Effector memory CD4-positive, alpha-beta T cell (primary cell): Measurements from ENCODE around the gene ZMIZ1.
"Not testable (repeated sequence)": the region's sequence is repeated elsewhere in the genome, so short reads cannot be mapped to it uniquely, and the experiment has no call there.

Experiments used
- DNase-seq, 3 donors: peaks; one replicate each; pipeline ENCODE4 v3.0.0-alpha.2; 2020
- H3K27ac ChIP-seq: 2 replicates; pipeline ENCODE4 v1.7.0; 2013; ENCODE audit warnings: mild to moderate bottlenecking, low read length, moderate library complexity; ENCODE audit not compliant: insufficient read depth, poor library complexity, severe bottlenecking
- H3K27me3 ChIP-seq: replicated peaks from 2 replicates; pipeline ENCODE4 v1.7.0; 2013; ENCODE audit warnings: mild to moderate bottlenecking, low read length; ENCODE audit not compliant: insufficient read depth, control insufficient read depth, poor library complexity, severe bottlenecking
- H3K36me3 ChIP-seq: 2 replicates; pipeline ENCODE4 v1.7.0; 2013; ENCODE audit warnings: mild to moderate bottlenecking, low read length, moderate library complexity; ENCODE audit not compliant: control insufficient read depth, insufficient read depth
- H3K4me1 ChIP-seq: 2 replicates; pipeline ENCODE4 v1.7.0; 2013; ENCODE audit warnings: low read length, mild to moderate bottlenecking; ENCODE audit not compliant: control insufficient read depth, insufficient read depth, poor library complexity, severe bottlenecking
- H3K4me3 ChIP-seq: 2 replicates; pipeline ENCODE4 v1.7.0; 2013; ENCODE audit warnings: low read length, low read depth, mild to moderate bottlenecking; ENCODE audit not compliant: insufficient read depth, poor library complexity, severe bottlenecking
- H3K9me3 ChIP-seq: 2 replicates; pipeline ENCODE4 v1.7.0; 2013; ENCODE audit warnings: mild to moderate bottlenecking, low read length, moderate library complexity; ENCODE audit not compliant: control insufficient read depth

The ZMIZ1 gene

GRCh38 chr10:79279047-79279446 is 210.3 kb downstream of the ZMIZ1 start:
- peaks cover 12% of the 10 kb centered on the region for H3K36me3 ChIP-seq
- not testable (repeated sequence) for H3K27ac ChIP-seq, H3K9me3 ChIP-seq, DNase-seq, H3K4me1 ChIP-seq, H3K27me3 ChIP-seq, H3K4me3 ChIP-seq

- H3K9me3 ChIP-seq: no peaks in the 10 kb centered on the region
- no peak overlapping the region for H3K27ac ChIP-seq
- no peak overlapping the region for H3K4me3 ChIP-seq
- H3K27me3 ChIP-seq: no peaks in the 10 kb centered on the region
- DNase-seq: no peak
- peaks cover 12% of the 10 kb centered on the region for H3K36me3 ChIP-seq
- peaks cover 12% of the 10 kb centered on the region for H3K4me1 ChIP-seq
Measured at GRCh38 chr10:79280956-79281355, 212.2 kb downstream of the ZMIZ1 start.

- H3K4me3 ChIP-seq: no peak overlapping the region
- no peaks in the 10 kb centered on the region for H3K9me3 ChIP-seq
- peaks cover 24% of the 10 kb centered on the region for H3K4me1 ChIP-seq
- peaks cover 10% of the 10 kb centered on the region for H3K36me3 ChIP-seq
- no peaks in the 10 kb centered on the region for H3K27me3 ChIP-seq
- DNase-seq: no peak
- no peak overlapping the region for H3K27ac ChIP-seq
Measured at GRCh38 chr10:79282388-79282787, 213.6 kb downstream of the ZMIZ1 start.

GRCh38 chr10:79283616-79284015 is 214.8 kb downstream of the ZMIZ1 start:
- H3K9me3 ChIP-seq: no peaks in the 10 kb centered on the region
- H3K36me3 ChIP-seq: peaks cover 3% of the 10 kb centered on the region
- H3K4me1 ChIP-seq: peaks cover 24% of the 10 kb centered on the region
- no peak overlapping the region for H3K4me3 ChIP-seq
- H3K27me3 ChIP-seq: no peaks in the 10 kb centered on the region
- no peak for DNase-seq
- H3K27ac ChIP-seq: no peak overlapping the region

- Histone ChIP-seq H3K36me3 (peaks cover 3% of the 10 kb centered on the region), H3K4me1 (peaks cover 24% of the 10 kb centered on the region), H3K4me3 (no peak overlapping the region), H3K27me3 (no peaks in the 10 kb centered on the region), H3K9me3 (no peaks in the 10 kb centered on the region), H3K27ac (no peak overlapping the region)
- DNase-seq: no peak
Measured at GRCh38 chr10:79284158-79284871, 215.5 kb downstream of the ZMIZ1 start.

- Histone ChIP-seq H3K27me3 (no peaks in the 10 kb centered on the region), H3K9me3 (no peaks in the 10 kb centered on the region), H3K4me1 (peaks cover 24% of the 10 kb centered on the region), H3K27ac (peak overlapping the region; percentile 24), H3K4me3 (no peak overlapping the region), H3K36me3 (peaks cover 3% of the 10 kb centered on the region)
- no peak for DNase-seq
Measured at GRCh38 chr10:79285315-79286197, 216.8 kb downstream of the ZMIZ1 start.

GRCh38 chr10:79286318-79286951 is 217.7 kb downstream of the ZMIZ1 start:
- Histone ChIP-seq H3K9me3 (no peaks in the 10 kb centered on the region), H3K27me3 (no peaks in the 10 kb centered on the region), H3K4me3 (no peak overlapping the region), H3K4me1 (peaks cover 24% of the 10 kb centered on the region), H3K36me3 (peaks cover 4% of the 10 kb centered on the region), H3K27ac (peak overlapping the region; percentile 43)
- DNase-seq: peak; percentile 50 to 80 (median 53)

GRCh38 chr10:79287973-79288723 is 219.4 kb downstream of the ZMIZ1 start:
- Histone ChIP-seq H3K27ac (no peak overlapping the region), H3K9me3 (no peaks in the 10 kb centered on the region), H3K4me3 (no peak overlapping the region), H3K27me3 (no peaks in the 10 kb centered on the region), H3K4me1 (peaks cover 24% of the 10 kb centered on the region), H3K36me3 (peaks cover 4% of the 10 kb centered on the region)
- no peak for DNase-seq

- Histone ChIP-seq H3K4me1 (peaks cover 24% of the 10 kb centered on the region), H3K4me3 (no peak overlapping the region), H3K36me3 (peaks cover 12% of the 10 kb centered on the region), H3K27ac (no peak overlapping the region), H3K9me3 (no peaks in the 10 kb centered on the region), H3K27me3 (no peaks in the 10 kb centered on the region)
- no peak for DNase-seq
Measured at GRCh38 chr10:79289801-79290200, 221.0 kb downstream of the ZMIZ1 start.
